Pancreas (tissue), 10 donors: Measurements from ENCODE around the gene CCDC12. TPM values are rescaled to one million over a fixed set of nuclear protein-coding genes. Genes with fewer than 3 reads are reported as not detected.

Experiments used
- ATAC-seq, 4 donors: fragments of 200-7000 bp; cut with Tn5 transposase; one replicate each; pipeline versions ENCODE4 v1.8.0 to v1.9.1; 2020; ENCODE audit warnings: mild to moderate bottlenecking in 4 of 4, moderate library complexity in 4 of 4
- DNase-seq, 6 donors: peaks; one replicate each; pipeline ENCODE4 v3.0.0-alpha.2; 2020
- FAIRE-seq: peaks from 2 replicates; lab custom pipeline; 2012; peaks lifted over from hg19 to GRCh38; lab: Jason Lieb, UNC
- H3K27ac ChIP-seq, 4 donors: fragments of 200-600 bp; sonication (generic); 1 replicate in 3 of 4; 2 replicates in 1 of 4; pipeline versions ENCODE4 v1.5.0 to v1.8.0; 2020
- H3K27me3 ChIP-seq, 4 donors: fragments of 200-600 bp; one replicate each; pipeline ENCODE4 v1.8.0; 2021
- H3K36me3 ChIP-seq, 3 donors: fragments of 200-600 bp; sonication (generic) in 1 of 3; one replicate each; pipeline versions ENCODE4 v1.5.0 to v1.8.0; 2020 to 2021
- H3K4me1 ChIP-seq, 3 donors: fragments of 200-600 bp; one replicate each; pipeline ENCODE4 v1.8.0; 2021
- H3K4me3 ChIP-seq, 4 donors: fragments of 200-600 bp; sonication (generic) in 2 of 4; one replicate each; pipeline versions ENCODE4 v1.5.0 to v1.8.0; 2020 to 2021
- H3K9me3 ChIP-seq, 4 donors: fragments of 200-600 bp; one replicate each; pipeline ENCODE4 v1.8.0; 2021
- WGBS, 2 donors: extraction: QIAGEN DNeasy Blood & Tissue Kit; methylation state at CpG; one replicate each; pipeline ENCODE4 v1.1.7; 2013; 5-methylcytosine and 5-hydroxymethylcytosine counted together
- intact Hi-C, 3 donors: fragments of 100-400 bp; cut with DNase I; formaldehyde crosslinking; loops; one replicate each; pipeline versions ENCODE4 v1.11.1 to v1.14.2; 2022
- polyA plus RNA-seq, 2 donors: library from polyadenylated mRNA; stranded (reverse); fragments of 200-250 nt; gene quantifications; one replicate each; pipeline ENCODE4 v1.2.3, GENCODE V29; 2013
- total RNA-seq, 6 donors: library from RNA; stranded (reverse); fragmentation: NEBNext Ultra II Directional in 4 of 6; extraction: Animal tissue kit (Norgen Biotek cat#: 25700) in 4 of 6; gene quantifications; one replicate each; pipeline versions ENCODE4 v1.2.1 to v1.2.4, GENCODE V29; 2021 to 2023
- TF ChIP-seq, protein P1 (sequence below), 4 donors: fragments of 200-600 bp; sonication (generic) in 3 of 4; IDR thresholded peaks; one replicate each; pipeline versions ENCODE4 v1.5.0 to v1.8.0; 2021; ENCODE audit warnings: antibody characterized with exemption in 4 of 4
- donor health status: healthy with polysubstance abuse.
- donor health status: DM: no; HTN: no; CAD: no; lungs with moderate emphysema.
- donor health status: DM: no; HTN: no; CAD: no.
- donor health status: control.
- donor health status: control.
- donor health status: Bipolar disorder and iron deficiency.
- donor health status: DM: yes; HTN: yes; CAD: no.
- donor health status: DM: no; HTN: no; CAD: no.
- donor health status: DM: no; HTN: no; CAD: no.
- donor health status: DM: yes; HTN: yes; CAD: no.

The CCDC12 gene
- total and polyA plus RNA-seq, 8 donors: 20.7 to 82.8 (median 24.9) TPM

DNA sequence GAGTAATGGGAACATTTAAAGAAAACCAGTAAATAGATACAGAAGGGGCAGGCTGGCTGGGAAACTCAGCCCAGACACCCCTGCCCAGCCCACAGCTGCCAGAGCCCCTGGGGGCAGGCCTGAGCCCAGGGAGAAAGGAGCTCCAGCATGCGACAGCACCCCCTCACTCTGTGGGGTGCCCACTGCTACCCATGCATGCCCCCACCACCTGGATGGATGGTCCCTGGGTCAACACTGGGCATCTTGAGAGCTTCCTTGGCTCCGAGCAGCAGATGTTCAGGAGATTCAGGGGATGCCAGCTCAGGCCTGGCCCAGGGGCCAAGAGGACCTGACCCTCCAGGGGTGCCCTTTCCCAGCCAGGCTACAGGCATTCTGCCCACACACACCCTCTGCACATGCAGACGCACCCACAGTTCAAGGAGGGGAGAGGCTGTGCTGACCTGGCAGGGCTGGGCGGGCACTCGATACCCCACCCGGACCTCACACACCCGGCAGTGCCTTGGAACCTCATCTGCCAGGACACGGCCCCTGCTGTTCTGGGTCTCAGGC lies 67.5 kb downstream of the CCDC12 start:
- Histone ChIP-seq H3K4me1 (peaks cover 0 to 6% (median 3%) of the 10 kb centered on the region in 3 donors), H3K9me3 (no peaks in the 10 kb centered on the region), H3K27me3 (no peaks in the 10 kb centered on the region), H3K27ac (no peak overlapping the region), H3K4me3 (no peak overlapping the region), H3K36me3 (no peaks in the 10 kb centered on the region)
- DNase-seq (peak in 2 of 6 donors; percentile 57 to 70), FAIRE-seq (no peak), ATAC-seq (peak; percentile 9 to 22 (median 18))
- TF ChIP-seq, protein P1, sequence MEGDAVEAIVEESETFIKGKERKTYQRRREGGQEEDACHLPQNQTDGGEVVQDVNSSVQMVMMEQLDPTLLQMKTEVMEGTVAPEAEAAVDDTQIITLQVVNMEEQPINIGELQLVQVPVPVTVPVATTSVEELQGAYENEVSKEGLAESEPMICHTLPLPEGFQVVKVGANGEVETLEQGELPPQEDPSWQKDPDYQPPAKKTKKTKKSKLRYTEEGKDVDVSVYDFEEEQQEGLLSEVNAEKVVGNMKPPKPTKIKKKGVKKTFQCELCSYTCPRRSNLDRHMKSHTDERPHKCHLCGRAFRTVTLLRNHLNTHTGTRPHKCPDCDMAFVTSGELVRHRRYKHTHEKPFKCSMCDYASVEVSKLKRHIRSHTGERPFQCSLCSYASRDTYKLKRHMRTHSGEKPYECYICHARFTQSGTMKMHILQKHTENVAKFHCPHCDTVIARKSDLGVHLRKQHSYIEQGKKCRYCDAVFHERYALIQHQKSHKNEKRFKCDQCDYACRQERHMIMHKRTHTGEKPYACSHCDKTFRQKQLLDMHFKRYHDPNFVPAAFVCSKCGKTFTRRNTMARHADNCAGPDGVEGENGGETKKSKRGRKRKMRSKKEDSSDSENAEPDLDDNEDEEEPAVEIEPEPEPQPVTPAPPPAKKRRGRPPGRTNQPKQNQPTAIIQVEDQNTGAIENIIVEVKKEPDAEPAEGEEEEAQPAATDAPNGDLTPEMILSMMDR (IDR thresholded peaks at IDR 0.05): no peak
- intact Hi-C loops: loop anchor here in 1 of 3 donors (10.0 kb wide), 1 partner anchor 204 kb away; the partner anchor contains the start of gene TMIE
- 21 to 32% methylated on average over 8 of the region's 8 CpGs for WGBS, 2 donors

DNA sequence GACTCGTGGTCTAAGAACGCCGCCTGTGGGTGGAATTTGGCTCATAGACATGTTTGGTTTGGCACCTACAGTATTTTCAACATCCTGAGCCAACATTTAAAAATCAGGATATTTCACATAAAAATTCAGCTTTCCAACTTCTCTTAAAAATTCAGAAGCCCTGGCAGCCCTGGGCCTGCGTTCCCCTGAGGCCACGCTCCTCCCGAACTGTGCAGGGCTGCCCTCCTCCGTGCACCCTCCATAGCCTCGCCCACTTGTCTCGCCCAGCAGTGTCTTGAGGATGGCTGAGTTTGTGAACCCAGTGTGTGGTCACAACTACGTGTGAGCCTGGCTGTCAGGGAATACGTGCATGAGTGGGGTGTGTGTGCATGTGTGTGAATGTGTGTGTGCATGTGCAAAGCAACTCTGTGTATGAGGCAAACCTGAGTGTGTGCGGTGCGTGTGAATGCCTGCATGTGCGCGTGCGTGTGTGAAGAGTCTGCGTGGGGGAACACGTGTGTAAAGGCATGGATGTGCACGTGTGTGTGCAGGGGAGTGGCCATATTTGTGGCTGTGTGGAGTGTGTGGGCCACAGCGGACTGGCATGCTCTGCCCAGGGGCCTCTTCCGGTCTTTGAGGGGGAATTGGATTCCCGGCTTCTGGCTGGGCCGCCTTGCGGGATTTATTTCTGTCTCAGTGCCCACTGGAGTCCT lies 68.1 kb downstream of the CCDC12 start:
- DNase-seq: peak in 2 of 6 donors; percentile 37 to 53
- intact Hi-C loops: loop anchor here in 1 of 3 donors (10.0 kb wide), 1 partner anchor 204 kb away; the partner anchor contains the start of gene TMIE
- Histone ChIP-seq H3K4me3 (no peak overlapping the region), H3K4me1 (peaks cover 0 to 6% (median 3%) of the 10 kb centered on the region in 3 donors), H3K27ac (no peak overlapping the region), H3K27me3 (no peaks in the 10 kb centered on the region), H3K9me3 (no peaks in the 10 kb centered on the region), H3K36me3 (no peaks in the 10 kb centered on the region)
- WGBS, 2 donors: 47 to 56% methylated on average over 24 of the region's 24 CpGs
- no peak for FAIRE-seq
- TF ChIP-seq, protein P1 (IDR thresholded peaks at IDR 0.05): no peak
- peak; percentile 25 to 55 (median 34) for ATAC-seq

- TF ChIP-seq, protein P1 (IDR thresholded peaks at IDR 0.05): no peak
- ATAC-seq (no peak), FAIRE-seq (no peak), DNase-seq (no peak)
- H3K4me1 ChIP-seq: peaks cover 0 to 6% (median 3%) of the 10 kb centered on the region in 3 donors
- no peaks in the 10 kb centered on the region for H3K27me3 ChIP-seq
- no peak overlapping the region for H3K4me3 ChIP-seq
- no peak overlapping the region for H3K27ac ChIP-seq
- intact Hi-C loops: loop anchor here in 1 of 3 donors (10.0 kb wide), 1 partner anchor 203 kb away; the partner anchor contains the start of gene TMIE
- H3K9me3 ChIP-seq: no peaks in the 10 kb centered on the region
- H3K36me3 ChIP-seq: no peaks in the 10 kb centered on the region
- WGBS, 2 donors: 9 to 14% methylated on average over 1 of the region's 1 CpG
Observed at GRCh38 chr3:46907960-46908293, 68.6 kb downstream of the CCDC12 start.

DNA sequence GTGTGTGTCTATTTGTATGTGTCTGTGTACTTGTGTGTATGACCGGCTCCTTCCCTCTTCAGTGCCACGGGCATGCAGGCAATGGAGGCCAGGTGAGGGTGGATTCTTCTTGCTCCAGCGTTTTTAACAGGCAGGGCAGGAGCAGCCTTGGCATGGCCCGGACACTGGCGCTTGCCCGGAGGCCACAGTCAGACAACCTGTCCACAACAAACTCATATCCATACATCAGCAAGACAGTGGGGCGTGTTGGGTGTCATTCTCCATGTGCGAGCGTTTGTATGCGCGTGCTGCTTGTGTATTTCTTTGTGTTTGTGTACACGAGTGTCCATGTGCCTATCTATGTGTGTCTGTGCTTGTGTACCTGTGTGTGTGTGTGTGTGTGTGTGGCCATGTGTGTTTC lies 69.3 kb downstream of the CCDC12 start:
- WGBS, 2 donors: 64 to 65% methylated on average over 12 of the region's 12 CpGs
- intact Hi-C loops: loop anchor here in 1 of 3 donors (10.0 kb wide), 1 partner anchor 202 kb away; the partner anchor contains the start of gene TMIE
- DNase-seq: peak in 2 of 6 donors; percentile 19 to 59

More for the DNA sequence above, 69.3 kb downstream of the CCDC12 start:
- FAIRE-seq: no peak
- no peaks in the 10 kb centered on the region for H3K36me3 ChIP-seq
- peaks cover 0 to 6% (median 3%) of the 10 kb centered on the region in 3 donors for H3K4me1 ChIP-seq
- H3K27me3 ChIP-seq: no peaks in the 10 kb centered on the region
- no peak overlapping the region for H3K4me3 ChIP-seq
- TF ChIP-seq, protein P1 (IDR thresholded peaks at IDR 0.05): no peak
- H3K27ac ChIP-seq: no peak overlapping the region
- no peaks in the 10 kb centered on the region for H3K9me3 ChIP-seq
- ATAC-seq: no peak
